H4 (cell line): ENCODE results near the gene DLAT. TPM values are rescaled to one million over a fixed set of nuclear protein-coding genes. Genes with fewer than 3 reads are reported as not detected.
A peak's percentile ranks its signal among the peaks of the same experiment; 100 is the strongest.
"Not testable (repeated sequence)": the region's sequence is repeated elsewhere in the genome, so short reads cannot be mapped to it uniquely, and the experiment has no call there.

Experiments
- DNase-seq: peaks from one replicate; pipeline ENCODE4 v3.0.0-alpha.2; 2015; ENCODE audit warnings: low spot score
- total RNA-seq: library from RNA; depleted of rRNA; stranded (reverse); fragments of >200 nt; shearing (Covaris generic); gene quantifications from 2 replicates; pipeline ENCODE4 v1.2.3, GENCODE V29; 2014

Gene DLAT
- total RNA-seq, 1 experiment from 2014 or later, result 49.0 TPM

- no peak for DNase-seq
Observed at GRCh38 chr11:112005422-112006094, 19.6 kb upstream of the DLAT start.

GRCh38 chr11:112006095-112006441 lies 19.1 kb upstream of the DLAT start:
- DNase-seq, result not testable (repeated sequence)

GRCh38 chr11:112011451-112011850 lies 13.8 kb upstream of the DLAT start:
- DNase-seq, result not testable (repeated sequence)

- DNase-seq, result no peak
Observed at GRCh38 chr11:112012874-112013273, 12.3 kb upstream of the DLAT start.

- DNase-seq, result no peak
Observed at GRCh38 chr11:112013497-112014164, 11.6 kb upstream of the DLAT start.

- DNase-seq, result no peak
Observed at GRCh38 chr11:112016088-112016764, 9.0 kb upstream of the DLAT start.

GRCh38 chr11:112016765-112017376 lies 8.3 kb upstream of the DLAT start:
- no peak for DNase-seq

GRCh38 chr11:112017538-112017937 lies 7.7 kb upstream of the DLAT start:
- no peak for DNase-seq

GRCh38 chr11:112019066-112019465 lies 6.1 kb upstream of the DLAT start:
- DNase-seq, result no peak

- no peak for DNase-seq
Observed at GRCh38 chr11:112023104-112023503, 2.1 kb upstream of the DLAT start.

GRCh38 chr11:112024178-112024772 lies 933 bp upstream of the DLAT start:
- no peak for DNase-seq

GRCh38 chr11:112025707-112026106 lies 499 bp downstream of the DLAT start:
- DNase-seq, result no peak

GRCh38 chr11:112026784-112027410 lies 1.7 kb downstream of the DLAT start:
- not testable (repeated sequence) for DNase-seq

- DNase-seq, result no peak
Observed at GRCh38 chr11:112029460-112029859, 4.3 kb downstream of the DLAT start.

GRCh38 chr11:112033902-112034301 lies 8.7 kb downstream of the DLAT start:
- DNase-seq, result no peak

GRCh38 chr11:112037527-112037926 lies 12.3 kb downstream of the DLAT start:
- no peak for DNase-seq

- peak; percentile 63 for DNase-seq
Observed at GRCh38 chr11:112042161-112042960, 17.2 kb downstream of the DLAT start.

GRCh38 chr11:112042961-112043304 lies 17.7 kb downstream of the DLAT start:
- DNase-seq, result no peak

GRCh38 chr11:112044961-112045360 lies 19.8 kb downstream of the DLAT start:
- no peak for DNase-seq

GRCh38 chr11:112046647-112047046 lies 21.4 kb downstream of the DLAT start:
- not testable (repeated sequence) for DNase-seq

GRCh38 chr11:112048256-112048655 lies 23.0 kb downstream of the DLAT start:
- DNase-seq, result not testable (repeated sequence)
